SK-N-SH (cell line): ENCODE measurements around the gene FAM184A.

Experiments
- CTCF ChIP-seq: fragments of 200-600 bp; sonication (generic); IDR thresholded peaks from 2 replicates; pipeline ENCODE4 v1.6.1; 2017; ENCODE audit warnings: antibody characterized with exemption, mild to moderate bottlenecking, moderate library complexity
- EP300 ChIP-seq, 2 experiments: IDR thresholded peaks; 2 replicates each; pipeline versions ENCODE4 v1.4.0 to v1.6.1; 2012; ENCODE audit warnings: borderline replicate concordance in 1 of 2, low read depth in 1 of 2, low read length in 1 of 2
- EZH2phosphoT487 ChIP-seq: fragments of 200-600 bp; sonication (generic); IDR thresholded peaks from 2 replicates; pipeline ENCODE4 v1.6.1; 2017; ENCODE audit warnings: low read depth, mixed run types, mild to moderate bottlenecking, antibody characterized with exemption, moderate library complexity, borderline replicate concordance
- GATA2 ChIP-seq: sonication (generic); formaldehyde crosslinking; IDR thresholded peaks from 2 replicates; pipeline ENCODE4 v1.5.0; 2020; ENCODE audit warnings: mild to moderate bottlenecking, missing genetic modification reagents
- MAX ChIP-seq: IDR thresholded peaks from 2 replicates; pipeline ENCODE4 v1.4.0; 2012; ENCODE audit warnings: low read depth
- MXI1 ChIP-seq: IDR thresholded peaks from 2 replicates; pipeline ENCODE4 v1.6.1; 2012; ENCODE audit warnings: mild to moderate bottlenecking, low read depth, low read length, improper control_type of control experiment
- RAD21 ChIP-seq: IDR thresholded peaks from 2 replicates; pipeline ENCODE4 v1.6.1; 2012; ENCODE audit warnings: mild to moderate bottlenecking, low read length
- RCOR1 ChIP-seq: fragments of 150-350 bp; IDR thresholded peaks from 2 replicates; pipeline ENCODE4 v1.6.1; 2017; ENCODE audit warnings: antibody characterized with exemption, low read length
- SIN3A ChIP-seq: IDR thresholded peaks from 2 replicates; pipeline ENCODE4 v1.6.1; 2012; ENCODE audit warnings: low read depth, mild to moderate bottlenecking, low read length, moderate library complexity, borderline replicate concordance
- SMC3 ChIP-seq: IDR thresholded peaks from 2 replicates; pipeline ENCODE4 v1.6.1; 2012; ENCODE audit warnings: low read depth, low read length, improper control_type of control experiment
- USF2 ChIP-seq: fragments of 150-350 bp; IDR thresholded peaks from 2 replicates; pipeline ENCODE4 v1.6.1; 2017; ENCODE audit warnings: antibody characterized with exemption, low read length, low read depth, borderline replicate concordance
- YY1 ChIP-seq: IDR thresholded peaks from 2 replicates; pipeline ENCODE4 v1.4.0; 2012; ENCODE audit warnings: low read depth, mild to moderate bottlenecking
- TF ChIP-seq, protein P1 (sequence below): IDR thresholded peaks from 2 replicates; pipeline ENCODE4; 2012

- TF ChIP-seq USF2, result no peak
- no peak for TF ChIP-seq CTCF
- no peak for TF ChIP-seq YY1
- TF ChIP-seq EZH2phosphoT487, result no peak
- TF ChIP-seq RAD21, result no peak
- no peak for TF ChIP-seq GATA2 (CRISPR knock-in tag)
- no peak for TF ChIP-seq MXI1
- TF ChIP-seq MAX, result no peak
- TF ChIP-seq, protein P1, sequence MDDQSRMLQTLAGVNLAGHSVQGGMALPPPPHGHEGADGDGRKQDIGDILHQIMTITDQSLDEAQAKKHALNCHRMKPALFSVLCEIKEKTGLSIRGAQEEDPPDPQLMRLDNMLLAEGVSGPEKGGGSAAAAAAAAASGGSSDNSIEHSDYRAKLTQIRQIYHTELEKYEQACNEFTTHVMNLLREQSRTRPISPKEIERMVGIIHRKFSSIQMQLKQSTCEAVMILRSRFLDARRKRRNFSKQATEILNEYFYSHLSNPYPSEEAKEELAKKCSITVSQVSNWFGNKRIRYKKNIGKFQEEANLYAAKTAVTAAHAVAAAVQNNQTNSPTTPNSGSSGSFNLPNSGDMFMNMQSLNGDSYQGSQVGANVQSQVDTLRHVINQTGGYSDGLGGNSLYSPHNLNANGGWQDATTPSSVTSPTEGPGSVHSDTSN, result no peak
- no peak for TF ChIP-seq SMC3
- no peak for TF ChIP-seq EP300 (IDR thresholded peaks at IDR 0.05; ENCODE audit: borderline replicate concordance in 1 of 2, low read depth in 1 of 2, low read length in 1 of 2)
- TF ChIP-seq RCOR1, result no peak
- no peak for TF ChIP-seq SIN3A
Observed at GRCh38 chr6:119065382-119065781, 13.1 kb downstream of the FAM184A start.
